NCI-H2107 (cell line): ENCODE measurements around the gene SYAP1.
"Not testable (repeated sequence)": the region's sequence is repeated elsewhere in the genome, so short reads cannot be mapped to it uniquely, and the experiment has no call there.

ENCODE experiments used
- DNase-seq: peaks from one replicate; lab custom pipeline; 2025; lab: John Stamatoyannopoulos, UW

The SYAP1 gene

GRCh38 chrX:16779815-16780214 lies 60.4 kb downstream of the SYAP1 start:
- DNase-seq = not testable (repeated sequence)

- no peak for DNase-seq
These were observed 64.0 kb downstream of the SYAP1 start for GRCh38 chrX:16783452-16783851.

GRCh38 chrX:16784440-16784839 lies 65.0 kb downstream of the SYAP1 start:
- not testable (repeated sequence) for DNase-seq

- DNase-seq = no peak
These were observed 66.1 kb downstream of the SYAP1 start for GRCh38 chrX:16785247-16786138.

GRCh38 chrX:16786139-16786790 lies 66.9 kb downstream of the SYAP1 start, which contains the start of gene TXLNG:
Gene TXLNG (plus strand): TSS chrX:16786466. CDS start chrX:16786488, 22 bp downstream.
- DNase-seq = peak; percentile 97

- peak; percentile 32 for DNase-seq
These were observed 67.7 kb downstream of the SYAP1 start for GRCh38 chrX:16786791-16787735.

- DNase-seq = no peak
These were observed 69.1 kb downstream of the SYAP1 start for GRCh38 chrX:16788477-16788876.

GRCh38 chrX:16796298-16796697 lies 76.9 kb downstream of the SYAP1 start:
- DNase-seq = no peak

- no peak for DNase-seq
These were observed 77.9 kb downstream of the SYAP1 start for GRCh38 chrX:16797358-16797757.

- DNase-seq = no peak
These were observed 78.4 kb downstream of the SYAP1 start for GRCh38 chrX:16797841-16798240.

- DNase-seq = no peak
These were observed 85.6 kb downstream of the SYAP1 start for GRCh38 chrX:16804923-16805464.

- DNase-seq = no peak
These were observed 88.1 kb downstream of the SYAP1 start for GRCh38 chrX:16807548-16807947.

- no peak for DNase-seq
These were observed 88.6 kb downstream of the SYAP1 start for GRCh38 chrX:16807976-16808542.

- no peak for DNase-seq
These were observed 95.2 kb downstream of the SYAP1 start for GRCh38 chrX:16814597-16814996.
